ENCODE measurements around the gene ETV6.

ETV6 gene

GRCh38 chr12:11739980-11740577, 90.6 kb downstream of the ETV6 start:
- no peak for TF ChIP-seq CTCF (IDR thresholded peaks at IDR 0.05; ENCODE audit: extremely low read depth, missing control alignments)
- no peak for DNase-seq (ENCODE audit: low spot score)

GRCh38 chr12:11741434-11742092, 92.1 kb downstream of the ETV6 start:
- no peak for DNase-seq (ENCODE audit: low spot score)
- TF ChIP-seq CTCF (IDR thresholded peaks at IDR 0.05; ENCODE audit: extremely low read depth, missing control alignments): no peak

- DNase-seq (ENCODE audit: low spot score): no peak
- TF ChIP-seq CTCF (IDR thresholded peaks at IDR 0.05; ENCODE audit: extremely low read depth, missing control alignments): no peak
Measured at GRCh38 chr12:11743423-11744409, 94.2 kb downstream of the ETV6 start.

GRCh38 chr12:11744410-11744801, 94.9 kb downstream of the ETV6 start:
- TF ChIP-seq CTCF (IDR thresholded peaks at IDR 0.05; ENCODE audit: extremely low read depth, missing control alignments): no peak
- no peak for DNase-seq (ENCODE audit: low spot score)

GRCh38 chr12:11745113-11745512, 95.6 kb downstream of the ETV6 start:
- no peak for TF ChIP-seq CTCF (IDR thresholded peaks at IDR 0.05; ENCODE audit: extremely low read depth, missing control alignments)
- DNase-seq (ENCODE audit: low spot score): no peak

- no peak for DNase-seq (ENCODE audit: low spot score)
- TF ChIP-seq CTCF (IDR thresholded peaks at IDR 0.05; ENCODE audit: extremely low read depth, missing control alignments): no peak
Measured at GRCh38 chr12:11746024-11746771, 96.7 kb downstream of the ETV6 start.
